Subcutaneous adipose tissue (tissue), 4 donors: ENCODE measurements around the gene RGS1. TPM values are rescaled to one million over a fixed set of nuclear protein-coding genes. Genes with fewer than 3 reads are reported as not detected.

Experiments
- CTCF ChIP-seq: fragments of 450-650 bp; IDR thresholded peaks from one replicate; pipeline ENCODE4 v1.5.1; 2016; ENCODE audit warnings: low read depth, mild to moderate bottlenecking, control low read depth, antibody characterized with exemption, moderate library complexity
- total RNA-seq, 4 donors: library from RNA; depleted of rRNA; stranded (reverse); fragments of >200 nt; gene quantifications; one replicate each; pipeline ENCODE4 v1.1.0, GENCODE V29; 2016

RGS1 gene
- total RNA-seq, 4 donors from 2014 or later = 2.6 to 693 (median 77.0) TPM

- TF ChIP-seq CTCF = no peak
Observed at GRCh38 chr1:192535916-192536664, 39.5 kb upstream of the RGS1 start.

GRCh38 chr1:192538407-192539296 is 36.9 kb upstream of the RGS1 start:
- TF ChIP-seq CTCF = no peak

GRCh38 chr1:192539297-192540092 is 36.1 kb upstream of the RGS1 start:
- TF ChIP-seq CTCF = no peak

- no peak for TF ChIP-seq CTCF
Observed at GRCh38 chr1:192543445-192543844, 32.1 kb upstream of the RGS1 start.

- no peak for TF ChIP-seq CTCF
Observed at GRCh38 chr1:192545896-192546521, 29.6 kb upstream of the RGS1 start.

GRCh38 chr1:192546596-192547190 is 28.9 kb upstream of the RGS1 start:
- no peak for TF ChIP-seq CTCF
